Caco-2 (cell line): ENCODE data around the gene FUCA2. TPM values are rescaled to one million over a fixed set of nuclear protein-coding genes. Genes with fewer than 3 reads are reported as not detected.

Experiments used
- BruUV-seq: library from RNA; stranded (reverse); fragments of 400-500 nt; replicated peaks from 2 replicates; lab custom pipeline; 2021; lab: Mats Ljungman, UMichigan
- CTCF ChIA-PET: fragments of 300-600 bp; sonication (Branson Sonifier 250); formaldehyde crosslinking; loops from one replicate; lab custom pipeline; 2022; ENCODE audit warnings: antibody characterized with exemption; lab: Charles Lee
- POLR2A ChIA-PET: fragments of 300-600 bp; sonication (Branson Sonifier 250); formaldehyde crosslinking; loops from one replicate; lab custom pipeline; 2022; ENCODE audit warnings: antibody characterized with exemption; lab: Charles Lee
- DNase-seq, 2 experiments: peaks; one replicate each; pipeline versions ENCODE4 v3.0.0 to v3.0.0-alpha.2; 2020 to 2022
- H3K27me3 ChIP-seq: replicated peaks from 2 replicates; pipeline ENCODE4 v1.6.0; 2011; ENCODE audit warnings: low read length; ENCODE audit not compliant: control insufficient read depth, insufficient read depth
- H3K36me3 ChIP-seq: 2 replicates; pipeline ENCODE4 v1.5.1; 2011; ENCODE audit warnings: low read length; ENCODE audit not compliant: control insufficient read depth, insufficient read depth
- H3K4me1 ChIP-seq: fragments of 250-450 bp; sonication (Bioruptor Pico); 2 replicates; pipeline ENCODE4 v1.5.1; 2020; ENCODE audit warnings: mild to moderate bottlenecking
- H3K4me3 ChIP-seq: 2 replicates; pipeline ENCODE4 v1.5.1; 2011; ENCODE audit warnings: low read depth, mild to moderate bottlenecking, control low read depth, low read length
- H3K9me3 ChIP-seq: fragments of 250-450 bp; sonication (Bioruptor Pico); 2 replicates; pipeline ENCODE4 v1.5.1; 2020; ENCODE audit warnings: mild to moderate bottlenecking, moderate library complexity
- H3K27ac Mint-ChIP-seq: one replicate; pipeline ENCODE4 v1.8.0; 2022; ENCODE audit warnings: mixed read lengths; ENCODE audit not compliant: unreplicated experiment
- H3K27me3 Mint-ChIP-seq: one replicate; pipeline ENCODE4 v1.8.0; 2022; ENCODE audit warnings: mixed read lengths; ENCODE audit not compliant: insufficient read depth, unreplicated experiment
- H3K36me3 Mint-ChIP-seq: one replicate; pipeline ENCODE4 v1.8.0; 2022; ENCODE audit warnings: mild to moderate bottlenecking, mixed read lengths; ENCODE audit not compliant: insufficient read depth, unreplicated experiment
- H3K4me1 Mint-ChIP-seq: one replicate; pipeline ENCODE4 v1.8.0; 2022; ENCODE audit warnings: low read depth, mixed read lengths; ENCODE audit not compliant: unreplicated experiment
- H3K4me3 Mint-ChIP-seq: one replicate; pipeline ENCODE4 v1.8.0; 2022; ENCODE audit warnings: mild to moderate bottlenecking, moderate library complexity, mixed read lengths; ENCODE audit not compliant: unreplicated experiment
- H3K9me3 Mint-ChIP-seq: one replicate; pipeline ENCODE4 v1.8.0; 2022; ENCODE audit warnings: mixed read lengths; ENCODE audit not compliant: unreplicated experiment
- intact Hi-C: fragments of 100-400 bp; cut with micrococcal nuclease; formaldehyde crosslinking; loops from one replicate; pipeline ENCODE4 v1.10.0; 2022; ENCODE audit not compliant: unreplicated experiment
- total RNA-seq: library from RNA; stranded (reverse); gene quantifications from 2 replicates; pipeline ENCODE4 v1.2.3, GENCODE V29; 2022
- TF ChIP-seq, protein P1 (sequence below), 2 experiments: fragments of 200-600 bp in 1 of 2; IDR thresholded peaks; 1 replicate in 1 of 2; 2 replicates in 1 of 2; pipeline versions ENCODE4 v1.5.1 to v1.8.0; 2011 to 2022; ENCODE audit warnings: antibody characterized with exemption in 1 of 2, control low read depth in 1 of 2, inconsistent platforms in 1 of 2, low read depth in 1 of 2, low read length in 1 of 2, mild to moderate bottlenecking in 1 of 2, moderate library complexity in 1 of 2; ENCODE audit not compliant: insufficient read depth in 1 of 2, severe bottlenecking in 1 of 2, unreplicated experiment in 1 of 2

Gene FUCA2
- total RNA-seq, 1 experiment from 2014 or later, result 102 TPM

- Histone ChIP-seq H3K4me1 (peaks cover 24% of the 10 kb centered on the region), H3K9me3 (no peaks in the 10 kb centered on the region), H3K27me3 (no peaks in the 10 kb centered on the region), H3K4me3 (0 out of 2 replicates have a peak overlapping the region, but pooled peaks have one; percentile 3), H3K36me3 (no peaks in the 10 kb centered on the region)
- Mint-ChIP-seq H3K36me3 (peaks cover 6% of the 10 kb centered on the region), H3K4me1 (peaks cover 32% of the 10 kb centered on the region), H3K4me3 (peak overlapping the region; percentile 60), H3K27ac (peak overlapping the region; percentile 34), H3K27me3 (no peaks in the 10 kb centered on the region), H3K9me3 (no peaks in the 10 kb centered on the region)
- DNase-seq, result no peak
- POLR2A ChIA-PET, result no interaction called here
- no TSS peak for BruUV-seq
- TF ChIP-seq, protein P1, sequence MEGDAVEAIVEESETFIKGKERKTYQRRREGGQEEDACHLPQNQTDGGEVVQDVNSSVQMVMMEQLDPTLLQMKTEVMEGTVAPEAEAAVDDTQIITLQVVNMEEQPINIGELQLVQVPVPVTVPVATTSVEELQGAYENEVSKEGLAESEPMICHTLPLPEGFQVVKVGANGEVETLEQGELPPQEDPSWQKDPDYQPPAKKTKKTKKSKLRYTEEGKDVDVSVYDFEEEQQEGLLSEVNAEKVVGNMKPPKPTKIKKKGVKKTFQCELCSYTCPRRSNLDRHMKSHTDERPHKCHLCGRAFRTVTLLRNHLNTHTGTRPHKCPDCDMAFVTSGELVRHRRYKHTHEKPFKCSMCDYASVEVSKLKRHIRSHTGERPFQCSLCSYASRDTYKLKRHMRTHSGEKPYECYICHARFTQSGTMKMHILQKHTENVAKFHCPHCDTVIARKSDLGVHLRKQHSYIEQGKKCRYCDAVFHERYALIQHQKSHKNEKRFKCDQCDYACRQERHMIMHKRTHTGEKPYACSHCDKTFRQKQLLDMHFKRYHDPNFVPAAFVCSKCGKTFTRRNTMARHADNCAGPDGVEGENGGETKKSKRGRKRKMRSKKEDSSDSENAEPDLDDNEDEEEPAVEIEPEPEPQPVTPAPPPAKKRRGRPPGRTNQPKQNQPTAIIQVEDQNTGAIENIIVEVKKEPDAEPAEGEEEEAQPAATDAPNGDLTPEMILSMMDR (IDR thresholded peaks at IDR 0.05; ENCODE audit: insufficient read depth in 1 of 2, low read depth in 1 of 2, low read length in 1 of 2, severe bottlenecking in 1 of 2, unreplicated experiment in 1 of 2), result no peak
- intact Hi-C loops, result no loop called here
- CTCF ChIA-PET, result no interaction called here
These were observed 43.6 kb upstream of the FUCA2 start for GRCh38 chr6:143555071-143555492.

- Histone ChIP-seq H3K9me3 (no peaks in the 10 kb centered on the region), H3K27me3 (no peaks in the 10 kb centered on the region), H3K36me3 (no peaks in the 10 kb centered on the region), H3K4me3 (no peak overlapping the region), H3K4me1 (peaks cover 37% of the 10 kb centered on the region)
- TF ChIP-seq, protein P1 (IDR thresholded peaks at IDR 0.05; ENCODE audit: insufficient read depth in 1 of 2, low read depth in 1 of 2, low read length in 1 of 2, severe bottlenecking in 1 of 2, unreplicated experiment in 1 of 2), result no peak
- intact Hi-C loops, result no loop called here
- DNase-seq, result no peak
- H3K9me3 Mint-ChIP-seq, result no peaks in the 10 kb centered on the region
- ChIA-PET POLR2A (no interaction called here), CTCF (no interaction called here)
- H3K27me3 Mint-ChIP-seq, result no peaks in the 10 kb centered on the region
- no peak overlapping the region for H3K4me3 Mint-ChIP-seq
- BruUV-seq, result no TSS peak
- peaks cover 5% of the 10 kb centered on the region for H3K36me3 Mint-ChIP-seq
- H3K27ac Mint-ChIP-seq, result peak overlapping the region; percentile 34
- peaks cover 39% of the 10 kb centered on the region for H3K4me1 Mint-ChIP-seq
These were observed 41.8 kb upstream of the FUCA2 start for GRCh38 chr6:143553337-143553736.

- Histone ChIP-seq H3K4me3 (no peak overlapping the region), H3K4me1 (peaks cover 57% of the 10 kb centered on the region), H3K27me3 (no peaks in the 10 kb centered on the region), H3K9me3 (no peaks in the 10 kb centered on the region), H3K36me3 (peaks cover 2% of the 10 kb centered on the region; the same call in 1 of the 2 replicates)
- no peaks in the 10 kb centered on the region for H3K27me3 Mint-ChIP-seq
- ChIA-PET POLR2A (interaction anchor here (0.5 to 1.0 kb wide), 2 partner anchors 38 to 80 kb away, joined by 3 to 6 read pairs; no protein-coding TSS in a partner anchor), CTCF (no interaction called here)
- H3K27ac Mint-ChIP-seq, result no peak overlapping the region
- H3K4me3 Mint-ChIP-seq, result no peak overlapping the region
- H3K4me1 Mint-ChIP-seq, result peaks cover 44% of the 10 kb centered on the region
- no peaks in the 10 kb centered on the region for H3K9me3 Mint-ChIP-seq
- DNase-seq, result no peak
- intact Hi-C loops, result no loop called here
- peaks cover 13% of the 10 kb centered on the region for H3K36me3 Mint-ChIP-seq
- TF ChIP-seq, protein P1 (IDR thresholded peaks at IDR 0.05; ENCODE audit: insufficient read depth in 1 of 2, low read depth in 1 of 2, low read length in 1 of 2, severe bottlenecking in 1 of 2, unreplicated experiment in 1 of 2), result no peak
- BruUV-seq, result no TSS peak
These were observed 38.4 kb upstream of the FUCA2 start for GRCh38 chr6:143549949-143550268.
